Fibroblast of lung (primary cell): ENCODE measurements around the gene EIF1AD.

Experiments
- CTCF ChIP-seq, 2 donors: IDR thresholded peaks in 1 of 2; conservative IDR thresholded peaks in 1 of 2; 1 replicate in 1 of 2; 2 replicates in 1 of 2; pipeline ENCODE4 v1.5.1; 2011 to 2012; ENCODE audit warnings: low read length in 2 of 2, control low read depth in 1 of 2, inconsistent platforms in 1 of 2, low read depth in 1 of 2, mild to moderate bottlenecking in 1 of 2
- EZH2 ChIP-seq: IDR thresholded peaks from 2 replicates; pipeline ENCODE4 v1.5.1; 2012; ENCODE audit warnings: low read length, control low read depth, mild to moderate bottlenecking; ENCODE audit errors: missing control alignments

DNA sequence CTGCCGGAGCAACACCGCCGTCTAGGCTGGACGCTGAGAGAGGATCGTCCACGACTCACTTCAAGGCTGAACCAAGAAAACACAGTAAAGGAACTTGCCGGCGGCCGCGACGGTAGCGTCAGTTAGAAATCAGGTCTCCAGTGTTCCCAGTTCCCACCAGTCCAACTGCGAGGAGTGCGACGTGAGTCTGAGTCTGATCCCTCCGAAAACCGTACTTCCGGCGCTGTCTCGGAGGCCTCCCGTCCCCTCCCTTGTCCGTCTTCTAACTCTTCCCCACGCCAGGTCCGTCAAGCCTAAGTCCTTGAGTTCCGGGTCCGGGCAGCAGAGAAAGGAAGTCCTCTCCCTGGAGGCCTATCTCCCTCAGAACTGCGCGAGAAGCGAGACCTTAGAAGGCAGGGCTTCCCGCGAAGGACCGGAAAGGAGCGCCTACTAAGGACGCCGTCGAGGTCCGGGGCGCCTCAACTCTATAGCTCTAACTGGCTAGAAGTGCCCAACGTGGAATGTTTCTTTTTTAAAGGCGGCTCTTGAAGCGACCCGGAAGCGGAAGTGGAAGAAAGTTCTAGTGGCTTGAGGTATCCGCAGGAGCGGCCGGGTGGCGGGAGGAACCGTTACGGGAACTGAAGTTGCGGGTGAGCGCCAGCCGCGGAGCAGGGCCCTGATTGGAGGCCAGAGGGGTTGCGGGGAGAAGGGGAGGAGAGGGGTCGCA is at the start of gene EIF1AD, which contains the start of gene BANF1:
- no peak for TF ChIP-seq CTCF (conservative IDR thresholded peaks at IDR 0.05 in 1 of 2, IDR thresholded peaks at IDR 0.05 in 1 of 2; ENCODE audit: low read depth in 1 of 2, low read length in 2 of 2)
- no peak for TF ChIP-seq EZH2
